Glutamatergic neuron (in vitro differentiated cells): ENCODE data around the gene CHD9NB. TPM values are rescaled to one million over a fixed set of nuclear protein-coding genes. Genes with fewer than 3 reads are reported as not detected.

Experiments used
- DNase-seq: peaks from one replicate; pipeline ENCODE4 v3.0.0; 2022
- H3K27ac Mint-ChIP-seq: one replicate; pipeline ENCODE4 v1.8.0; 2020; ENCODE audit warnings: mild to moderate bottlenecking, mixed read lengths, inconsistent platforms; ENCODE audit not compliant: unreplicated experiment
- H3K27me3 Mint-ChIP-seq: one replicate; pipeline ENCODE4 v1.8.0; 2020; ENCODE audit warnings: mild to moderate bottlenecking, moderate library complexity, mixed read lengths, inconsistent platforms; ENCODE audit not compliant: unreplicated experiment
- H3K36me3 Mint-ChIP-seq: one replicate; pipeline ENCODE4 v1.8.0; 2020; ENCODE audit warnings: mild to moderate bottlenecking, mixed read lengths, inconsistent platforms; ENCODE audit not compliant: unreplicated experiment
- H3K4me1 Mint-ChIP-seq: one replicate; pipeline ENCODE4 v1.8.0; 2020; ENCODE audit warnings: mild to moderate bottlenecking, low read depth, mixed read lengths, inconsistent platforms; ENCODE audit not compliant: unreplicated experiment
- H3K4me3 Mint-ChIP-seq: one replicate; pipeline ENCODE4 v1.8.0; 2020; ENCODE audit warnings: mild to moderate bottlenecking, mixed read lengths, inconsistent platforms; ENCODE audit not compliant: unreplicated experiment
- H3K9me3 Mint-ChIP-seq: one replicate; pipeline ENCODE4 v1.8.0; 2020; ENCODE audit warnings: mild to moderate bottlenecking, moderate library complexity, mixed read lengths, inconsistent platforms; ENCODE audit not compliant: unreplicated experiment
- total RNA-seq: library from RNA; stranded (reverse); fragmentation: NEBNext Ultra II Directional; extraction: Animal tissue kit (Norgen Biotek cat#: 25700); gene quantifications from one replicate; pipeline ENCODE4 v1.2.1, GENCODE V29; 2021; ENCODE audit not compliant: unreplicated experiment
- TF ChIP-seq, protein P1 (sequence below): fragments of 200-600 bp; sonication (generic); IDR thresholded peaks from one replicate; pipeline ENCODE4 v1.5.0; 2021; ENCODE audit not compliant: partially characterized antibody, unreplicated experiment

Gene CHD9NB
- total RNA-seq, 1 donor from 2014 or later, result 1.8 TPM

- H3K4me1 Mint-ChIP-seq, result peaks cover 10% of the 10 kb centered on the region
- peaks cover 17% of the 10 kb centered on the region for H3K36me3 Mint-ChIP-seq
- H3K27ac Mint-ChIP-seq, result no peak overlapping the region
These were observed 20.3 kb upstream of the CHD9NB start for GRCh38 chr16:53073022-53073421.

GRCh38 chr16:53071748-53072301, 19.1 kb upstream of the CHD9NB start:
- Mint-ChIP-seq H3K27ac (peak overlapping the region; percentile 80), H3K36me3 (peaks cover 17% of the 10 kb centered on the region), H3K4me3 (peak overlapping the region; percentile 24), H3K9me3 (peaks cover 9% of the 10 kb centered on the region), H3K4me1 (peaks cover 10% of the 10 kb centered on the region), H3K27me3 (peaks cover 2% of the 10 kb centered on the region)
- DNase-seq, result no peak
- TF ChIP-seq, protein P1, sequence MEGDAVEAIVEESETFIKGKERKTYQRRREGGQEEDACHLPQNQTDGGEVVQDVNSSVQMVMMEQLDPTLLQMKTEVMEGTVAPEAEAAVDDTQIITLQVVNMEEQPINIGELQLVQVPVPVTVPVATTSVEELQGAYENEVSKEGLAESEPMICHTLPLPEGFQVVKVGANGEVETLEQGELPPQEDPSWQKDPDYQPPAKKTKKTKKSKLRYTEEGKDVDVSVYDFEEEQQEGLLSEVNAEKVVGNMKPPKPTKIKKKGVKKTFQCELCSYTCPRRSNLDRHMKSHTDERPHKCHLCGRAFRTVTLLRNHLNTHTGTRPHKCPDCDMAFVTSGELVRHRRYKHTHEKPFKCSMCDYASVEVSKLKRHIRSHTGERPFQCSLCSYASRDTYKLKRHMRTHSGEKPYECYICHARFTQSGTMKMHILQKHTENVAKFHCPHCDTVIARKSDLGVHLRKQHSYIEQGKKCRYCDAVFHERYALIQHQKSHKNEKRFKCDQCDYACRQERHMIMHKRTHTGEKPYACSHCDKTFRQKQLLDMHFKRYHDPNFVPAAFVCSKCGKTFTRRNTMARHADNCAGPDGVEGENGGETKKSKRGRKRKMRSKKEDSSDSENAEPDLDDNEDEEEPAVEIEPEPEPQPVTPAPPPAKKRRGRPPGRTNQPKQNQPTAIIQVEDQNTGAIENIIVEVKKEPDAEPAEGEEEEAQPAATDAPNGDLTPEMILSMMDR, result no peak

More at GRCh38 chr16:53073022-53073421, 20.3 kb upstream of the CHD9NB start:
- H3K27me3 Mint-ChIP-seq, result peaks cover 2% of the 10 kb centered on the region
- no peak for DNase-seq
- TF ChIP-seq, protein P1, result no peak
- no peak overlapping the region for H3K4me3 Mint-ChIP-seq
- peaks cover 9% of the 10 kb centered on the region for H3K9me3 Mint-ChIP-seq

- peaks cover 8% of the 10 kb centered on the region for H3K36me3 Mint-ChIP-seq
- no peak overlapping the region for H3K27ac Mint-ChIP-seq
- H3K9me3 Mint-ChIP-seq, result peaks cover 6% of the 10 kb centered on the region
- H3K27me3 Mint-ChIP-seq, result peaks cover 3% of the 10 kb centered on the region
- H3K4me1 Mint-ChIP-seq, result peaks cover 17% of the 10 kb centered on the region
- no peak overlapping the region for H3K4me3 Mint-ChIP-seq
- TF ChIP-seq, protein P1, result no peak
- no peak for DNase-seq
These were observed 17.1 kb upstream of the CHD9NB start for GRCh38 chr16:53069772-53070171.

DNA sequence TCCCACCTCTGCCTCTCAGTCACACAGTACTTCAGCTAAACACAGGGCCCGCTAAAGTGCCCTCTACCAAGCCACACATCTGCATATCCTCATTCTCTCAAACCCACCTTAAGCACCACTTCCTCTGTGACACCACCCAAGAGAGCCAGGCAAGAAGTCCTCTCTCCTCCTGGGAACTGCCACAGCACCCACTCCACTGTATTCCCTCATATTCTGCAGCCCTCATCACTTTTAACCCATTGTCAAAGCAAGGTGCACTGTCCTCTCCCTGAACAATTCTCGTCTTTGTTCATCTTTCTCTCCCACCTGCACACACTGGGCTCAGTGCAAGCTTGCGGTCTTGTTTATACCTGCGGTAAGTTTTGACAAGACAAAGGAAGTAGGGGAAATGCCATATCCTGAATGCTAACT, 15.7 kb upstream of the CHD9NB start:
- Mint-ChIP-seq H3K27me3 (peaks cover 5% of the 10 kb centered on the region), H3K4me1 (peaks cover 18% of the 10 kb centered on the region), H3K4me3 (no peak overlapping the region), H3K9me3 (peaks cover 6% of the 10 kb centered on the region), H3K36me3 (no peaks in the 10 kb centered on the region), H3K27ac (no peak overlapping the region)
- TF ChIP-seq, protein P1, result no peak
- no peak for DNase-seq

DNA sequence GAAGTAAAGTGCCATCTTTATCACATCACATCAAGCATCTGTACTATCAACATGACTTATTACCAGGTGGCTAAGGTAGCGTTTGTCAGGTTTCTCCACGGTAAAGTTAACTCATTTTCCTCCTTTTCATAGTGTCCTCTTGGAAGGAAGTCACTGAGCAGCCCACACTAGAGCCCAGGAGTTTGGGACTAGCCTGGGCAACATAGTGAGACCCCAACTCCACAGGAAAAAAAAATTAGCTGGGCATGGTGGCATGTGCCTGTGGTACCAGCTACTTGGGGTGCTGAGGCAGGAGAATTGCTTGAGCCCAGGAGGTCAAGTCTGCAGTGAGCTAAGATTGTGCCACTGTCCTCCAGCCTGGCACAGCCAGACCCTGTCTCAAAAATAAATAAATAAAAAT, 15.0 kb upstream of the CHD9NB start:
- Mint-ChIP-seq H3K36me3 (no peaks in the 10 kb centered on the region), H3K27me3 (peaks cover 5% of the 10 kb centered on the region), H3K9me3 (peaks cover 2% of the 10 kb centered on the region), H3K4me1 (peaks cover 18% of the 10 kb centered on the region), H3K4me3 (no peak overlapping the region), H3K27ac (no peak overlapping the region)
- TF ChIP-seq, protein P1, result no peak
- no peak for DNase-seq
